ENCODE results near the gene GALNT15. TPM values are rescaled to one million over a fixed set of nuclear protein-coding genes. Genes with fewer than 3 reads are reported as not detected.

The GALNT15 gene
- total and polyA plus RNA-seq, 2 of the 4 experiments (the other 2 are of a cell fraction) = 12.8 to 19.7 TPM

GRCh38 chr3:16211176-16211904 lies 36.9 kb downstream of the GALNT15 start:
- no peak overlapping the region for H3K4me3 ChIP-seq (ENCODE audit: insufficient read depth, low read depth, low read length)
- peaks cover 35% of the 10 kb centered on the region for H3K36me3 ChIP-seq (ENCODE audit: control insufficient read depth, insufficient read depth, low read length)
- no peak for ATAC-seq (ENCODE audit: low read depth)
- no peak overlapping the region for H3K18ac ChIP-seq (ENCODE audit: low read depth, low read length)
- H3K9me3 ChIP-seq (ENCODE audit: control insufficient read depth, insufficient read depth, low read length) = no peaks in the 10 kb centered on the region
- BruUV-seq (replicated peaks) = no TSS peak
- in situ Hi-C loops (cut with MboI; ENCODE audit: low sequenced_read_pairs) (no loop called here), dilution Hi-C loops (cut with HindIII; ENCODE audit: low sequenced_read_pairs, unreplicated experiment) (no loop called here), intact Hi-C loops (cut with micrococcal nuclease) (no loop called here)
- no peak overlapping the region for H3K9ac ChIP-seq (ENCODE audit: low read depth, low read length)
- no peak overlapping the region for H2AK9ac ChIP-seq (replicated peaks; ENCODE audit: low read depth, low read length, poor library complexity)
- no peaks in the 10 kb centered on the region for H3K27me3 ChIP-seq (ENCODE audit: control insufficient read depth, insufficient read depth, low read length)
- H2BK5ac ChIP-seq (ENCODE audit: low read depth, low read length, poor library complexity, severe bottlenecking) = no peak overlapping the region
- 0 out of 2 replicates have a peak, but pooled peaks cover 4% of the 10 kb centered on the region for H3K4me1 ChIP-seq (ENCODE audit: control insufficient read depth, insufficient read depth, low read length)
- no peak overlapping the region for H3K14ac ChIP-seq (replicated peaks; ENCODE audit: low read depth, low read length)
- H3K79me1 ChIP-seq (ENCODE audit: low read depth in 1 of 2, low read length in 2 of 2) = no peaks in the 10 kb centered on the region
- no peak overlapping the region for H2AK5ac ChIP-seq (ENCODE audit: low read depth, low read length)
- no peak overlapping the region for H3K4ac ChIP-seq (ENCODE audit: low read depth, low read length)
- no peak overlapping the region for H2BK15ac ChIP-seq (ENCODE audit: low read depth, low read length)
- no peak overlapping the region for H3K27ac ChIP-seq (ENCODE audit: insufficient read depth, low read length)
- peak; percentile 19 for DNase-seq
- no peak overlapping the region for H2AFZ ChIP-seq (replicated peaks; ENCODE audit: low read length, poor library complexity)
- POLR2A ChIA-PET (ENCODE audit: unreplicated experiment) = no interaction called here
- H4K91ac ChIP-seq (ENCODE audit: insufficient read depth, low read depth, low read length) = no peak overlapping the region
- no CpG with 5 or more reads among the region's 9 CpGs for WGBS, 2 experiments (ENCODE audit: extremely low coverage in 2 of 2, insufficient read length in 1 of 2)
- CTCF ChIA-PET = no interaction called here
- H2BK120ac ChIP-seq (ENCODE audit: low read depth, low read length) = no peak overlapping the region
- H3K4me2 ChIP-seq (ENCODE audit: low read depth, low read length) = no peak overlapping the region
- H4K20me1 ChIP-seq (ENCODE audit: insufficient read depth, low read length) = no peaks in the 10 kb centered on the region
- no peak for TF ChIP-seq FOS (IDR thresholded peaks at IDR 0.05; ENCODE audit: low read depth, low read length)
- H3K9me1 ChIP-seq (ENCODE audit: insufficient read depth, low read length) = peaks cover 2% of the 10 kb centered on the region; the same call in 1 of the 2 replicates
- no peak overlapping the region for H3K23ac ChIP-seq (ENCODE audit: low read depth, low read length)
- no peak overlapping the region for H4K8ac ChIP-seq (ENCODE audit: low read depth in 2 of 2, low read length in 2 of 2)
- H3K56ac ChIP-seq (ENCODE audit: extremely low read depth, insufficient read depth, low read length) = no peak overlapping the region
- no peak overlapping the region for H2BK20ac ChIP-seq (ENCODE audit: low read depth, low read length)
- H4K5ac ChIP-seq (ENCODE audit: low read depth, low read length) = no peak overlapping the region
